Measurements from ENCODE around the gene ENKD1. TPM values are rescaled to one million over a fixed set of nuclear protein-coding genes. Genes with fewer than 3 reads are reported as not detected.

ENKD1 gene
- total RNA-seq, 1 experiment from 2014 or later, result 11.9 TPM

DNA sequence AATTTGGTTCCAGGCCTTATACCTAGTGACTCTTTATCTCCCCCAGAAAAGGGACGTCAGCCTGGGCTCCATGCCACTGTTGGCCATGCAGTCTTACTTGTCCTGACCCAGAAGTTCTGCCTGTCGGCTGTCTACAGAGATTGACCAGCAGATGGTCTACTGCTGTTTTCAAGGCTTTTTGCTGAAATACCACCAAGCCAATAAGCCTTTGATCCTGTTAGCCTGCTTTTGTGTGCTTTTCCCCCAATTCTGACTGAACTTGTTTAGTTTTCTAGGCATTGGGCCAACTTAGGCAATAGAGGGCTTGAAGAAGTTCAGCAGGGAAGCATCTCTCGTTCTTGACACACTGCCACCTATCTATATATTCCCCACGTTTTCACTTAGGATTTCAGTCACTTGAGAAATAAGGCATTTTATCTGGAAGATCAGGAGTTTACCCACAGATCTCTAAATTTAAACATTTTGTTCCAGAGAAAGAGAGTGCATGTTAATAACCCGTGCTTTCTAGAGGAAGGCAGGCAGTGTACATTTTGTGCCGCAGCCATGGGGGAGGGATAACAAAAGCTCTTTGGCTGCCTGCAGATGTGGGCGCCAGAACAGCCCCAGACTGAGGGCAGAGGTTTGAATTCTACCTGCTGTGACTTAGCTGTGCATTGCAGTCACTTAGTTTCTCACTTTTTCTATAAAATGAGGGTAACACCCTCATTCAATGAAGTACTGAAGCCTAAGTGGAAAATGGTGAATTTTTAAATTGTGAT lies 34.0 kb downstream of the ENKD1 start:
- no peaks in the 10 kb centered on the region; the same call in 1 of the 2 replicates for H3K27me3 Mint-ChIP-seq (ENCODE audit: low read depth)
- ChIA-PET CTCF (interaction anchor here (0.8 to 0.9 kb wide), 2 partner anchors 12 to 86 kb away, joined by 3 to 6 read pairs; partner anchors contain the start of gene CARMIL2), POLR2A (interaction anchor here (0.6 kb wide), 1 partner anchor 11 kb away, joined by 3 read pairs; no protein-coding TSS in a partner anchor)
- no peaks in the 10 kb centered on the region for H3K4me1 Mint-ChIP-seq
- peaks cover 47% of the 10 kb centered on the region for H3K36me3 Mint-ChIP-seq
- no peak overlapping the region for H3K4me3 Mint-ChIP-seq
- no peak for TF ChIP-seq JAZF1 (CRISPR knock-in tag; IDR thresholded peaks at IDR 0.05)
- no peak for TF ChIP-seq JUN (CRISPR knock-in tag; IDR thresholded peaks at IDR 0.05)
- TF ChIP-seq PRRX2 (CRISPR knock-in tag; IDR thresholded peaks at IDR 0.05), result no peak
- no peak for TF ChIP-seq ZNF121 (CRISPR knock-in tag; IDR thresholded peaks at IDR 0.05)
- TF ChIP-seq CREM (CRISPR knock-in tag; IDR thresholded peaks at IDR 0.05), result no peak
- no peaks in the 10 kb centered on the region for H3K9me3 Mint-ChIP-seq
- no peak for DNase-seq (ENCODE audit: low spot score)
- H3K27ac Mint-ChIP-seq, result peak overlapping the region; percentile 17; the same call in 1 of the 2 replicates
- ATAC-seq, result no peak

GRCh38 chr16:67628216-67628615 lies 38.3 kb downstream of the ENKD1 start:
- Mint-ChIP-seq H3K9me3 (no peaks in the 10 kb centered on the region), H3K36me3 (peaks cover 54% of the 10 kb centered on the region), H3K27ac (no peak overlapping the region), H3K4me3 (no peak overlapping the region), H3K4me1 (no peaks in the 10 kb centered on the region), H3K27me3 (ENCODE audit: low read depth) (no peaks in the 10 kb centered on the region; the same call in 1 of the 2 replicates)
- DNase-seq (ENCODE audit: low spot score) (no peak), ATAC-seq (no peak)
- ChIA-PET CTCF (interaction anchor here (1.2 to 1.9 kb wide), 2 partner anchors 81 to 107 kb away, joined by 4 to 6 read pairs; no protein-coding TSS in a partner anchor), POLR2A (interaction anchor here (0.6 kb wide), 1 partner anchor 127 kb away, joined by 3 read pairs; no protein-coding TSS in a partner anchor)
- no peak for TF ChIP-seq OVOL2 (CRISPR knock-in tag; IDR thresholded peaks at IDR 0.05; ENCODE audit: borderline replicate concordance)
- TF ChIP-seq PRRX2 (CRISPR knock-in tag; IDR thresholded peaks at IDR 0.05), result no peak
- TF ChIP-seq ARID4B (CRISPR knock-in tag; IDR thresholded peaks at IDR 0.05; ENCODE audit: borderline replicate concordance), result no peak
- TF ChIP-seq ZBTB21 (CRISPR knock-in tag; IDR thresholded peaks at IDR 0.05; ENCODE audit: borderline replicate concordance), result no peak

GRCh38 chr16:67613808-67614207 lies 52.7 kb downstream of the ENKD1 start:
- ChIA-PET POLR2A (interaction anchor here (1.4 kb wide), 1 partner anchor 52 kb away, joined by 3 read pairs; the partner anchor contains the start of gene CTCF), CTCF (interaction anchor here (0.6 to 2.3 kb wide), 15 partner anchors 10 to 93 kb away, joined by 3 to 17 read pairs (median 4); no protein-coding TSS in a partner anchor)
- no peaks in the 10 kb centered on the region for H3K4me1 Mint-ChIP-seq
- H3K9me3 Mint-ChIP-seq, result no peaks in the 10 kb centered on the region
- peaks cover 47% of the 10 kb centered on the region for H3K36me3 Mint-ChIP-seq
- H3K27ac Mint-ChIP-seq, result no peak overlapping the region
- H3K27me3 Mint-ChIP-seq (ENCODE audit: low read depth), result no peaks in the 10 kb centered on the region
- TF ChIP-seq ZNF532 (CRISPR knock-in tag; IDR thresholded peaks at IDR 0.05; ENCODE audit: borderline replicate concordance) (0 out of 2 replicates have a peak, but pooled peaks have one; percentile 28), CTCF (IDR thresholded peaks at IDR 0.05) (peak; percentile 40; the same call in 1 of the 2 replicates), GTF2I (CRISPR knock-in tag; conservative IDR thresholded peaks at IDR 0.05) (peak; percentile 46; the same call in 1 of the 2 replicates), ZNF263 (CRISPR knock-in tag; IDR thresholded peaks at IDR 0.05; ENCODE audit: low read depth) (no peak)
- TF ChIP-seq, protein P1, sequence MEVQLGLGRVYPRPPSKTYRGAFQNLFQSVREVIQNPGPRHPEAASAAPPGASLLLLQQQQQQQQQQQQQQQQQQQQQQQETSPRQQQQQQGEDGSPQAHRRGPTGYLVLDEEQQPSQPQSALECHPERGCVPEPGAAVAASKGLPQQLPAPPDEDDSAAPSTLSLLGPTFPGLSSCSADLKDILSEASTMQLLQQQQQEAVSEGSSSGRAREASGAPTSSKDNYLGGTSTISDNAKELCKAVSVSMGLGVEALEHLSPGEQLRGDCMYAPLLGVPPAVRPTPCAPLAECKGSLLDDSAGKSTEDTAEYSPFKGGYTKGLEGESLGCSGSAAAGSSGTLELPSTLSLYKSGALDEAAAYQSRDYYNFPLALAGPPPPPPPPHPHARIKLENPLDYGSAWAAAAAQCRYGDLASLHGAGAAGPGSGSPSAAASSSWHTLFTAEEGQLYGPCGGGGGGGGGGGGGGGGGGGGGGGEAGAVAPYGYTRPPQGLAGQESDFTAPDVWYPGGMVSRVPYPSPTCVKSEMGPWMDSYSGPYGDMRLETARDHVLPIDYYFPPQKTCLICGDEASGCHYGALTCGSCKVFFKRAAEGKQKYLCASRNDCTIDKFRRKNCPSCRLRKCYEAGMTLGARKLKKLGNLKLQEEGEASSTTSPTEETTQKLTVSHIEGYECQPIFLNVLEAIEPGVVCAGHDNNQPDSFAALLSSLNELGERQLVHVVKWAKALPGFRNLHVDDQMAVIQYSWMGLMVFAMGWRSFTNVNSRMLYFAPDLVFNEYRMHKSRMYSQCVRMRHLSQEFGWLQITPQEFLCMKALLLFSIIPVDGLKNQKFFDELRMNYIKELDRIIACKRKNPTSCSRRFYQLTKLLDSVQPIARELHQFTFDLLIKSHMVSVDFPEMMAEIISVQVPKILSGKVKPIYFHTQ (CRISPR knock-in tag; IDR thresholded peaks at IDR 0.05), result 0 out of 2 replicates have a peak, but pooled peaks have one; percentile 40
- ATAC-seq (peak; percentile 80), DNase-seq (ENCODE audit: low spot score) (peak; percentile 73)
- H3K4me3 Mint-ChIP-seq, result no peak overlapping the region

All from WTC11 (cell line).